ENCODE results near the gene MEGF11.

MEGF11 gene

DNA sequence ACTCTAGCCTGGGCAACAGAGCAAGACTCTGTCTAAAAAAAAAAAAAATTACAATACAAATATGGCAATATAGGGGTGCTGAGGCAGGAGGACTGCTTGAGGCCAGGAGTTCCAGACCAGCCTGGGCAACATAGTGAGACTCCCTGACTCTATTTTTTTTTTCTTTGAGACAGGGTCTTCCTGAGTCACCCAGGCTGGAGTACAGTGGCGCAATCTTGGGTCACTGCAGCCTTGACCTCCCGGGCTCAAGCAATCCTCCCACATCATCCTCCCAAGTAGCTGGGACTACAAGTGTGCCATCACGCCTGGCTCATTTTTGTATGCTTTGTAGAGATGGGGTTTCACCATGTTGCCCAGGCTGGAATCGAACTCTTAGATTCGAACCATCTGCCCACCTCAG is 401.6 kb downstream of the MEGF11 start:
- DNase-seq (ENCODE audit: low read depth): no peak

- DNase-seq (ENCODE audit: low read depth): no peak
These were observed 405.6 kb downstream of the MEGF11 start for GRCh38 chr15:65847989-65848388.

DNA sequence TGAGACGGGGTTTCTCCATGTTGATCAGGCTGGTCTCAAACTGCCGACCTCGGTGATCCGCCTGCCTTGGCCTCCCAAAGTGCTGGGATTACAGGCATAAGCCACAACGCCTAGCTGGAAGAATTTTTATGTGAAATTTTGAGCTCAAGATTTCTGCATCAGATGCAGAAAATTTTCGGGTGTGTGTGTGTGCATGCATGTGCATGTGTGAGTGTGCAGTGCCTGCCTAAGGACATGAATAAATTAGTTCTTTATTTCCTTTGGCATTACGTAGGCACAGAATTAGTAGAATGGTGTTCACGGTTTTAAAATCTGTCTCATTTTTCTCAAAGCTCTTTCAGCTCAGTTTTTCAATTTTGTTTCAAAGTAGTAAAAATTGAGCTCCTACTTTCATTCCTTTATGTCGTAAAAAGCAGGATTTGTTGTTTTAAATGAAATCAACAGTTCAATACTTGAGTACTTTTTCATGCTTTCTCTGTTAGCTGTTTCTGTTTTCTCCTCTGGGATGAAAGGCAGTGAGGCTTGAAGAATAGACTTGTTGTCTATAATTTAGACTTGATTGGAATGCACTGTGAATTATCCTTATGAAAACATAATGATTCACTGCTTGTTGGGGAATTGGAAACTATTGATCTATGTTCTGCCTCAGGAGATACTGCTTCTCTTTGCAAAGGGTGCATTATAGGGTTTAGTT is 407.6 kb downstream of the MEGF11 start:
- DNase-seq (ENCODE audit: low read depth): no peak

All from GM04504 (cell line).